HAP-1 (cell line): ENCODE measurements around the gene SERPINH1.

ENCODE experiments used
- DNase-seq, 2 experiments: peaks; one replicate each; pipeline ENCODE4 v3.0.0-alpha.2; 2016 to 2020; ENCODE audit warnings: low spot score in 2 of 2
- H3K27me3 ChIP-seq: fragments of 250-450 bp; sonication (Bioruptor Pico); 2 replicates; pipeline ENCODE4 v1.5.1; 2020; ENCODE audit warnings: low read depth, mild to moderate bottlenecking, moderate library complexity
- H3K36me3 ChIP-seq: fragments of 250-450 bp; sonication (Bioruptor Pico); replicated peaks from 2 replicates; pipeline ENCODE4 v1.5.1; 2020; ENCODE audit warnings: mild to moderate bottlenecking
- H3K4me1 ChIP-seq: fragments of 250-450 bp; sonication (Bioruptor Pico); 2 replicates; pipeline ENCODE4 v1.5.1; 2020; ENCODE audit warnings: mild to moderate bottlenecking
- H3K4me3 ChIP-seq: fragments of 250-450 bp; sonication (Bioruptor Pico); 2 replicates; pipeline ENCODE4 v1.5.1; 2020; ENCODE audit warnings: mild to moderate bottlenecking, moderate library complexity
- H3K9me3 ChIP-seq: fragments of 250-450 bp; sonication (Bioruptor Pico); 2 replicates; pipeline ENCODE4 v1.5.1; 2020; ENCODE audit warnings: mild to moderate bottlenecking, moderate library complexity
- in situ Hi-C: fragments of 300-500 bp; cut with MboI; formaldehyde crosslinking; loops from 3 replicates; pipeline ENCODE4 v1.14.3; 2020; ENCODE audit warnings: low sequenced_read_pairs, inconsistent platforms, mixed read lengths

The SERPINH1 gene

DNA sequence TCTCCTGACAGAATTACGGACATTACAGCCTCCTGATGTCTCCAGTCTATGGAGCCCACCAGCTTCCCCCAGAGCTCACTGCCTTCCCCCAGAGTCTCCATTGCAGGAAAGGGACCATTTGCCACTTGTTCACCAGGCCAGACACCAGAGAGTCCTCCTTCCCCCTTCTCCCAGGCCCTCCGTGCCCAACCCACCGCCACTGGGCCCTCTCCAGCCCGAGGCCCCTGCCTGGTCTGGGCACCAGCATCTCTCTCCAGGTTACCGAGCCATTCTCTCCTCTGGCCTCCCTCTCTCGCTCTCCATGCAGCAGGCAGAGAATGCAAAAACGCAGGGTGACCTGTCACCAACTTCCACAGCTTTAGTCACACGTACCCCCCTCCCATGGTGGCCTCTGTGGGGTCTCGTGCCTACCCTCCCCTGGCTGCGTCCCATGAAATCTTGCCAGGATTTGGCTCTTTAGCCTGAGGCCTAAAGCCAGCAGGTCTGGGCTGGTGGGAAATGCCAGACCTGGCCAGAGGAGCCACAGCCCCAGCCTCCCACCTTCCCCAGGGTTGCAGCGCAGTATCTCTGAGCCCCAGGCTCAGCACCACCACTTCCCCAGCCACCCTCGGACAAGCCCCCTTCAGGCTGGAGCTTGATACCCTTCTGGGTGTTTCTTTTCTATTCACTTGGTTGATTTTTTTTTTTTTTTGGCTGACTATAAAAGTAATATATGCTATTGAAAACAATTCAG is 6.8 kb upstream of the SERPINH1 start:
- in situ Hi-C loops = no loop called here
- H3K36me3 ChIP-seq = no peaks in the 10 kb centered on the region
- no peak for DNase-seq
- H3K4me1 ChIP-seq = peaks cover 9% of the 10 kb centered on the region; the same call in 1 of the 2 replicates
- no peaks in the 10 kb centered on the region for H3K9me3 ChIP-seq
- H3K4me3 ChIP-seq = no peak overlapping the region
- H3K27me3 ChIP-seq = no peaks in the 10 kb centered on the region

DNA sequence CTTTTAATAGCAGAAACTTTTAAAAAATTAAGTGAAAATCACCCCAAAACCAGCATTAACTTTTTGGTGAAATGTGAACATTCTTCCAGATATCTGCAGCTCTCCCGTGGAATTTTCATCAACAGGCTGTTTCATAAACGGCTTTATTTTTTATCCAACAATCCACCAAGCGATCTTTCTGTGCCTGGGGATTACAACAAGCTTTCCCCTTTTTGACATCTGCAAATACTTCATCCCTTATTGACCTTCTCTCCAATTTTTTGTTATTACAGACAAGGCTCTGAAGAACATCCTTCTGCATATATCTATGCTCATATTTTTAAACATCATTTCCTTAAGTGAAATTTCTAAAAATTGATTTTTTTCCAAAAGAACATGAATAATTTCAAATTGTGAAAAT is 5.8 kb upstream of the SERPINH1 start:
- no peak for DNase-seq
- no peaks in the 10 kb centered on the region for H3K27me3 ChIP-seq
- in situ Hi-C loops = no loop called here
- no peaks in the 10 kb centered on the region for H3K36me3 ChIP-seq
- peaks cover 9% of the 10 kb centered on the region; the same call in 1 of the 2 replicates for H3K4me1 ChIP-seq
- no peak overlapping the region for H3K4me3 ChIP-seq
- H3K9me3 ChIP-seq = no peaks in the 10 kb centered on the region

- no peaks in the 10 kb centered on the region for H3K27me3 ChIP-seq
- peaks cover 9% of the 10 kb centered on the region; the same call in 1 of the 2 replicates for H3K4me1 ChIP-seq
- no peaks in the 10 kb centered on the region for H3K36me3 ChIP-seq
- in situ Hi-C loops = no loop called here
- DNase-seq = no peak
- H3K9me3 ChIP-seq = no peaks in the 10 kb centered on the region
- no peak overlapping the region for H3K4me3 ChIP-seq
These were observed 4.2 kb upstream of the SERPINH1 start for GRCh38 chr11:75557666-75558494.

- H3K4me3 ChIP-seq = no peak overlapping the region
- DNase-seq = peak in 1 of 2 experiments; percentile 27
- no peaks in the 10 kb centered on the region for H3K9me3 ChIP-seq
- H3K27me3 ChIP-seq = no peaks in the 10 kb centered on the region
- no peaks in the 10 kb centered on the region for H3K36me3 ChIP-seq
- H3K4me1 ChIP-seq = peaks cover 9% of the 10 kb centered on the region; the same call in 1 of the 2 replicates
- in situ Hi-C loops = no loop called here
These were observed 2.9 kb upstream of the SERPINH1 start for GRCh38 chr11:75558939-75559843.

- Histone ChIP-seq H3K4me3 (no peak overlapping the region), H3K27me3 (no peaks in the 10 kb centered on the region), H3K9me3 (no peaks in the 10 kb centered on the region), H3K4me1 (peaks cover 13% of the 10 kb centered on the region), H3K36me3 (peaks cover 9% of the 10 kb centered on the region)
- in situ Hi-C loops = no loop called here
- no peak for DNase-seq
These were observed 1.4 kb upstream of the SERPINH1 start for GRCh38 chr11:75560644-75561043.

DNA sequence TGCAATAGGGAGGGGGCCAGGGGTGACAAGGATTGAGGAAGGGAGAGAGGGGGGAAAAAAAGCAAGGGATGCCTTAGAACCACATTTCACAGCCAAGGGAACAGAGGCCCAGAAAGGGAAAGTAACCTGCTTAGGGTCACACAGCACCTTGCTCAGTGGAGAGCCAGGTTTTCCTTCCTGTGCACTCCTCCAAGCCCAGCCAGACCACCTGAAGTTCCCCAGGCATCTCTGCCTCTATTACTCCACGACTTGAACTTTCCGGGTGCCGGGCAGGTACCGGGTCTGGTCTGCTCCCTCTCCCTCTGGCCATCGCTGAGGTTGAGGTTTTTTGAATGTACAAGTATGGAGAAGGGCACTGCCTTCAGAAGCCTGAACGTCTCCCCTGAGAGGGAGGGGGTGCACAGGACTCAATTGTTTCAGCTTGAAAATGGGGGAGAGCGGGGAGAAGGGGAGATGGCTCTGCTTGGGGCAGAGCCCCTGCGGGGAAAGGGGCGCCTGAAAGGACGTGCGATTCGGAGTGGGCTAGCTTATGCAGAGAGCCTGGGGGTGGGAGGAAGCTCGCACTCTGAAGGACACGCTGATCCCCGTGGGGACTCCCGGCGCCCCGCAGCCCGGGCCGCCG is 516 bp upstream of the SERPINH1 start:
- DNase-seq = no peak
- Histone ChIP-seq H3K4me1 (peaks cover 13% of the 10 kb centered on the region), H3K27me3 (no peaks in the 10 kb centered on the region), H3K4me3 (peak overlapping the region; percentile 74), H3K9me3 (no peaks in the 10 kb centered on the region), H3K36me3 (peaks cover 15% of the 10 kb centered on the region)
- in situ Hi-C loops = no loop called here

- in situ Hi-C loops = no loop called here
- DNase-seq = peak; percentile 86 to 91
- peaks cover 29% of the 10 kb centered on the region for H3K36me3 ChIP-seq
- H3K4me3 ChIP-seq = peak overlapping the region; percentile 74
- no peaks in the 10 kb centered on the region for H3K27me3 ChIP-seq
- H3K4me1 ChIP-seq = peaks cover 13% of the 10 kb centered on the region
- H3K9me3 ChIP-seq = no peaks in the 10 kb centered on the region
These were observed 907 bp downstream of the SERPINH1 start for GRCh38 chr11:75562836-75563484.

DNA sequence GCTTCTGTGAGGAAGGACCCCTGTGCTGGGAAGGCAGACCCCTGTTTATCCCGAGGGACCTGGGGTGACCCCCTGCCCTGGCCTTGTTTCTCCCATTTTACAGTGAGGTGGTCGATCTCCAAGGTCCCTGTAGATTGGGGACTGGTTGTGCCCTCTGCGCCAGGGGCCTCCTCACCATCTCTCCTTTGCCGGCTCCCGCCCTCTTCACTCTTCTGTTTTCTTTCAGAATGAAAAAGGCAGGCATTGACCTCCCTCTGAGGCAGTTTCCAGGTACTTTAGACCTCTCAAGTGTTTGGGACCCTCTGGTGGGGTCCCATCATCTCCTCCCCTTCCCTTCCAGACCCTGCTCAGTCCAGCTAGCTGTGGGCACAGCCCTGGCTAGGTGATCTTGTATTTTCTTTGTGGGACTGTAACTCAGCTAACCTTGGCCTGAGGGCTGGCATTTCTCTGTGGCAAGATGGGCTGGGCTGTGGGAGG is 1.5 kb downstream of the SERPINH1 start:
- Histone ChIP-seq H3K9me3 (no peaks in the 10 kb centered on the region), H3K27me3 (no peaks in the 10 kb centered on the region), H3K36me3 (peaks cover 35% of the 10 kb centered on the region), H3K4me3 (peak overlapping the region; percentile 74), H3K4me1 (peaks cover 12% of the 10 kb centered on the region)
- DNase-seq = no peak
- in situ Hi-C loops = no loop called here

DNA sequence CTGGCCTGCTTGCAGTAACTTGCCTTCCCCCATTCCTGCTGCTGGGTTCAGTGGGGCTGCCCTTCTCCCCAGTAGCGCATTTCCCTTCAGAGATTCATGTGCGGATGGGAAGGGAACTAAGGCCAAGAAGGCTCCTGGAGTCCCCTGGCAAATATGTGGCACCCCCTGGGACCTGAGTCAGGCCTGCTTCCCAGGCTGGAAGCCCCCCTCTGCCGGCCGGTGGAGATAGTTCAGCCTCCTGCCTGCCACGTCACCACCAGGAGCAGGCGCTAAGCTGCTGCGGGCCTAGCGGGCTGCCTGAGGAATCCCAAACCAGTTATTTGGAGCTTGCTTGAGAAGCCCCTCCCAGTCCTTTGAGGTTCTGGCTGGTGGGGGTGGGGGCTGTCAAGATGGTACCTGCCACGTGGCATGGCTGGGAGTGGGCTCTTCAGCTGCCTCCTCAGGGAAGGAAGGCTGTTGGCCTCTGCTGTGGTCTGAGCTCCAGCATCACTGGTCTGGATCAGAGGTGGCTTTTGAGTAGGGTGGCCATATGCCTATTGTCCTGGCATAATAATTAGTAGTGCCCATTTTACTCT is 2.0 kb downstream of the SERPINH1 start:
- DNase-seq = peak; percentile 24 to 66
- no peaks in the 10 kb centered on the region for H3K9me3 ChIP-seq
- H3K4me3 ChIP-seq = peak overlapping the region; percentile 74
- in situ Hi-C loops = no loop called here
- peaks cover 7% of the 10 kb centered on the region for H3K4me1 ChIP-seq
- H3K36me3 ChIP-seq = peaks cover 40% of the 10 kb centered on the region
- H3K27me3 ChIP-seq = no peaks in the 10 kb centered on the region

- no peaks in the 10 kb centered on the region for H3K27me3 ChIP-seq
- DNase-seq = no peak
- peaks cover 53% of the 10 kb centered on the region for H3K36me3 ChIP-seq
- H3K4me1 ChIP-seq = peaks cover 3% of the 10 kb centered on the region; the same call in 1 of the 2 replicates
- H3K4me3 ChIP-seq = no peak overlapping the region
- in situ Hi-C loops = no loop called here
- no peaks in the 10 kb centered on the region for H3K9me3 ChIP-seq
These were observed 3.3 kb downstream of the SERPINH1 start for GRCh38 chr11:75565221-75565814.

GRCh38 chr11:75565916-75566762 is 4.1 kb downstream of the SERPINH1 start:
- in situ Hi-C loops = no loop called here
- Histone ChIP-seq H3K36me3 (peaks cover 61% of the 10 kb centered on the region), H3K9me3 (no peaks in the 10 kb centered on the region), H3K27me3 (no peaks in the 10 kb centered on the region), H3K4me1 (peaks cover 3% of the 10 kb centered on the region; the same call in 1 of the 2 replicates), H3K4me3 (no peak overlapping the region)
- DNase-seq = no peak
